Sigmoid colon (tissue), 7 donors: ENCODE results near the gene MLN. TPM values are rescaled to one million over a fixed set of nuclear protein-coding genes. Genes with fewer than 3 reads are reported as not detected.
"Not testable (repeated sequence)": the region's sequence is repeated elsewhere in the genome, so short reads cannot be mapped to it uniquely, and the experiment has no call there.

Experiments used
- DNase-seq: peaks from one replicate; pipeline ENCODE4 v3.0.0-alpha.2; 2019
- H3K27ac ChIP-seq, 4 donors: fragments of 200-600 bp; sonication (generic); one replicate each; pipeline ENCODE4 v1.5.1; 2016 to 2019; ENCODE audit warnings: mild to moderate bottlenecking in 1 of 4
- H3K27me3 ChIP-seq, 3 donors: fragments of 200-600 bp; sonication (generic); one replicate each; pipeline ENCODE4 v1.5.1; 2019; ENCODE audit warnings: mild to moderate bottlenecking in 1 of 3
- H3K36me3 ChIP-seq, 4 donors: fragments of 200-600 bp; sonication (generic); one replicate each; pipeline ENCODE4 v1.5.1; 2016 to 2019
- H3K4me1 ChIP-seq, 4 donors: fragments of 200-600 bp; sonication (generic); one replicate each; pipeline ENCODE4 v1.5.1; 2017 to 2019
- H3K4me3 ChIP-seq, 4 donors: fragments of 200-600 bp; sonication (generic); one replicate each; pipeline ENCODE4 v1.5.1; 2017 to 2019; ENCODE audit warnings: mild to moderate bottlenecking in 2 of 4, moderate library complexity in 1 of 4
- H3K9me3 ChIP-seq, 4 donors: fragments of 200-600 bp in 3 of 4; sonication (generic) in 3 of 4; one replicate each; pipeline versions ENCODE4 v1.5.1 to v1.6.1; 2013 to 2019
- CTCF ChIP-seq, 4 experiments: fragments of 450-650 bp in 3 of 4; fragments of 200-600 bp in 1 of 4; IDR thresholded peaks; one replicate each; pipeline ENCODE4 v1.5.1; 2016 to 2019; ENCODE audit warnings: antibody characterized with exemption in 4 of 4, mild to moderate bottlenecking in 3 of 4, moderate library complexity in 2 of 4
- EP300 ChIP-seq, 4 donors: sonication (generic); formaldehyde crosslinking; IDR thresholded peaks; one replicate each; pipeline ENCODE4 v1.6.1; 2017; ENCODE audit warnings: antibody characterized with exemption in 4 of 4
- POLR2A ChIP-seq, 2 donors: fragments of 450-650 bp; IDR thresholded peaks; one replicate each; pipeline ENCODE4 v1.6.1; 2016; ENCODE audit warnings: antibody characterized with exemption in 2 of 2, mild to moderate bottlenecking in 2 of 2, moderate library complexity in 2 of 2
- POLR2AphosphoS5 ChIP-seq, 4 donors: sonication (generic); formaldehyde crosslinking; IDR thresholded peaks; one replicate each; pipeline ENCODE4 v1.6.1; 2017; ENCODE audit warnings: antibody characterized with exemption in 4 of 4
- WGBS, 2 donors: extraction: QIAGEN DNeasy Blood & Tissue Kit; methylation state at CpG; one replicate each; pipeline ENCODE4 v1.1.7; 2013; 5-methylcytosine and 5-hydroxymethylcytosine counted together
- intact Hi-C: fragments of 100-400 bp; cut with DNase I; formaldehyde crosslinking; loops from one replicate; pipeline ENCODE4 v1.15.1; 2023
- polyA plus RNA-seq, 3 donors: library from polyadenylated mRNA; stranded (reverse); fragments of 200-250 nt; gene quantifications; one replicate each; pipeline ENCODE4 v1.2.3, GENCODE V29; 2013
- total RNA-seq, 4 donors: library from RNA; depleted of rRNA; stranded (reverse); fragments of >200 nt; gene quantifications; one replicate each; pipeline ENCODE4 v1.1.0, GENCODE V29; 2016
- donor health status: healthy with polysubstance abuse.
- donor health status: Bipolar disorder and iron deficiency.
- donor health status: healthy.

The MLN gene
- total and polyA plus RNA-seq, 7 donors = 0.48 TPM; not detected in 6

GRCh38 chr6:33837971-33838665 lies 34.3 kb upstream of the MLN start:
- TF ChIP-seq CTCF (IDR thresholded peaks at IDR 0.05) (no peak), POLR2AphosphoS5 (IDR thresholded peaks at IDR 0.05) (no peak), POLR2A (IDR thresholded peaks at IDR 0.05) (no peak), EP300 (IDR thresholded peaks at IDR 0.05) (no peak)
- H3K36me3 ChIP-seq = no peaks in the 10 kb centered on the region
- no peak overlapping the region for H3K27ac ChIP-seq
- H3K4me1 ChIP-seq = peaks cover 0 to 39% (median 24%) of the 10 kb centered on the region in 4 donors
- intact Hi-C loops = no loop called here
- peaks cover 0 to 2% (median 0%) of the 10 kb centered on the region in 4 donors for H3K9me3 ChIP-seq
- H3K27me3 ChIP-seq = no peaks in the 10 kb centered on the region
- 73 to 76% methylated on average over 12 of the region's 12 CpGs for WGBS, 2 donors
- no peak overlapping the region for H3K4me3 ChIP-seq
- DNase-seq = no peak

- intact Hi-C loops = no loop called here
- H3K4me3 ChIP-seq = no peak overlapping the region
- peaks cover 0 to 2% (median 0%) of the 10 kb centered on the region in 4 donors for H3K9me3 ChIP-seq
- DNase-seq = no peak
- H3K36me3 ChIP-seq = no peaks in the 10 kb centered on the region
- peaks cover 0 to 32% (median 21%) of the 10 kb centered on the region in 4 donors for H3K4me1 ChIP-seq
- no peak overlapping the region for H3K27ac ChIP-seq
- H3K27me3 ChIP-seq = no peaks in the 10 kb centered on the region
- TF ChIP-seq EP300 (IDR thresholded peaks at IDR 0.05) = no peak
- no peak for TF ChIP-seq CTCF (IDR thresholded peaks at IDR 0.05)
- no peak for TF ChIP-seq POLR2A (IDR thresholded peaks at IDR 0.05)
- TF ChIP-seq POLR2AphosphoS5 (IDR thresholded peaks at IDR 0.05) = no peak
- WGBS, 2 donors = 83 to 84% methylated on average over 3 of the region's 3 CpGs
These were observed 33.1 kb upstream of the MLN start for GRCh38 chr6:33836806-33837469.

DNA sequence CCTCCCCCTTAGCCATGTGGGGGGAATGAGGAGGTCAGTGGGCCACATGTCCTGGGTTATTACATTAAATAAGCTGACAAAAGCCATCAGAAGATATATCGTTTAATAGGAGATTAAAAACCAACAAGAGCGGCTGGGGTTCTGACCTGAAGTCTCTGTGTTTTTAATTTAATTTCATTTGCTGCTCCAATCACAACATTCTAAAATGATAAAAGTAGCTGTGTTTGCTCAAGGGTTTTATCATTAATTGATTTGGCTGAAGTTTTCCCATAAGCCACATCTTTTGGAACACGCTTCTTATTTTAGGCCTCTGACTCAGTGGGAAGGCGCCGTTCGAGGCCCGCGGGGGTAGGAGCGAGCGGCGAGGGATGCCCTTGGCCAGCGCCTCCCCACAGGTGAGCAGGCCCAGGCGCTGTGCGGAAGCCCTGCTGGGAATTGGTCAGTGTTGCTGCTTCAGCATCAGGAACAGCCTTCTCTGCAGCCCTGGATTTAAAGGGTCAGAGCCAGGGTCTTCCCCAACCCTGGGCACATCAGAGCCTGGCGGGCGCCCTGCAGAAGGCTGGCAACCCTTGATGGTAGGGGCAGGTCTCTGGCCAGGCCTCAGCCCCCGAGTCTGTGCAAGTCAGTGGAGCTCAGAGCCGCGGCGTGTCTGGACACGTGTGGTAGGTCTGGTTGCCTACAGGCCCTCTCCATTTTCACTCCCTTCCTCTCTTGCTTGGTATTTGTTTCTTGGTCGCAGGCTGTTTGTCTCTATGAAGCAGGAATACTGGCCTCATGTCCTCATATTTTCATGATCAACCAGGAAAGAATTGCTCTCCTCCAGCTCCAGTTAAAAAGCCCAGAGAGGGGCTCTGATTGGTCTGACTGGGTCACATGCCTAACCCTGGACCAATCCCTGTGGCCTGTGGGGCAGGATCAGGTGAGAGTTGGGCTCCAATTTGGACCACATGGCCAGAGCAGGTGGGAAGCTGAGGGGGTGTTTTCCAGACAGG lies 30.9 kb upstream of the MLN start:
- WGBS, 2 donors = 94 to 95% methylated on average over 22 of the region's 22 CpGs
- Histone ChIP-seq H3K27ac (no peak overlapping the region), H3K9me3 (peaks cover 0 to 2% (median 0%) of the 10 kb centered on the region in 4 donors), H3K27me3 (no peaks in the 10 kb centered on the region), H3K36me3 (no peaks in the 10 kb centered on the region), H3K4me3 (no peak overlapping the region), H3K4me1 (peaks cover 0 to 21% (median 13%) of the 10 kb centered on the region in 4 donors)
- intact Hi-C loops = no loop called here
- TF ChIP-seq POLR2A (IDR thresholded peaks at IDR 0.05) (no peak), EP300 (IDR thresholded peaks at IDR 0.05) (no peak), CTCF (IDR thresholded peaks at IDR 0.05) (no peak), POLR2AphosphoS5 (IDR thresholded peaks at IDR 0.05) (no peak)
- no peak for DNase-seq

DNA sequence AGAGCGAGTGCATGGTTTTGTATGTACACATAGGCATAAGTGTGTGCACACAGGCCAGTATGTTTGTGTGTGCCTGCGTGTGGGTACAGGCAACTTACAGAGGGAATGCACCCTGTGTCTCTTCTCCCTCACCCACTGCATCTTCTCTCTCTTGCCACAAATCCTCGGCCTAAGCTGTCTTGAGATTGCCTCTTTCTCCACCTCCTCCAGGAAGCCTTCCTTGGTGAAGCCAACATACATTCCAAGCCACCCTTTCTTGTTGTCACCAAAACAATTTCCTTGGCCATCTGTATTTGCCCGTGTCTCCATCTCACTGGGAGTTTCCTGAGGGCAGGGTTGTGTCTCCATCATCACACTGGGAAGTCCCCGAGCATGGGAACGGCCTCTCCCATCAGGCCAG lies 29.8 kb upstream of the MLN start:
- TF ChIP-seq EP300 (IDR thresholded peaks at IDR 0.05) = no peak
- intact Hi-C loops = no loop called here
- H3K9me3 ChIP-seq = peaks cover 0 to 2% (median 0%) of the 10 kb centered on the region in 4 donors
- H3K4me1 ChIP-seq = peaks cover 0 to 18% (median 11%) of the 10 kb centered on the region in 4 donors
- no peak overlapping the region for H3K27ac ChIP-seq
- no peak overlapping the region for H3K4me3 ChIP-seq
- DNase-seq = no peak
- no peaks in the 10 kb centered on the region for H3K36me3 ChIP-seq
- WGBS, 2 donors = 90 to 92% methylated on average over 6 of the region's 6 CpGs
- H3K27me3 ChIP-seq = no peaks in the 10 kb centered on the region

- H3K36me3 ChIP-seq, H3K9me3 ChIP-seq, H3K27me3 ChIP-seq, H3K4me3 ChIP-seq, H3K27ac ChIP-seq, intact Hi-C loops, DNase-seq: not testable (repeated sequence)
- peaks cover 0 to 18% (median 13%) of the 10 kb centered on the region in 4 donors for H3K4me1 ChIP-seq
- 95 to 97% methylated on average over 28 of the region's 32 CpGs for WGBS, 2 donors
These were observed 29.0 kb upstream of the MLN start for GRCh38 chr6:33832831-33833230.

DNA sequence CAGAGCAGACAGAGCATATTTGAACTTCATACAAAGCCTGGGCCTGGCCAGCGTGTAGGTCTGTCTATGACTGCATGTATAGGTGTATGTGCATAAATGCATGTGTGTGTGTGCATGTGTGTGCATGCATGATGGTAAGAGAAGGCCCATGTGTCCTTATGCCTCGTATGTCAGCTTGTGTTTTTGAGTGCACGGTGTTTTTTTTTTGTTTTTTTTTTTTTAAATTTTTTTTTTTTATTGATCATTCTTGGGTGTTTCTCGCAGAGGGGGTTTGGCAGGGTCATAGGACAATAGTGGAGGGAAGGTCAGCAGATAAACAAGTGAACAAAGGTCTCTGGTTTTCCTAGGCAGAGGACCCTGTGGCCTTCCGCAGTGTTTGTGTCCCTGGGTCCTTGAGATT lies 27.9 kb upstream of the MLN start:
- peaks cover 0 to 20% (median 14%) of the 10 kb centered on the region in 4 donors for H3K4me1 ChIP-seq
- intact Hi-C loops, H3K27ac ChIP-seq, H3K36me3 ChIP-seq, H3K27me3 ChIP-seq, H3K9me3 ChIP-seq, H3K4me3 ChIP-seq, DNase-seq: not testable (repeated sequence)
- 79 to 83% methylated on average over 4 of the region's 5 CpGs for WGBS, 2 donors
